PC-3 (cell line): ENCODE results near the gene TMED6.

Source experiments
- EZH2 ChIP-seq: fragments of 300-600 bp; sonication (generic); IDR thresholded peaks from one replicate; pipeline ENCODE4 v1.6.1; 2017; ENCODE audit warnings: antibody characterized with exemption, mild to moderate bottlenecking, low read length; ENCODE audit not compliant: unreplicated experiment
- EZH2phosphoT487 ChIP-seq: fragments of 300-600 bp; sonication (generic); IDR thresholded peaks from 2 replicates; pipeline ENCODE4 v1.6.1; 2018; ENCODE audit warnings: mild to moderate bottlenecking, antibody characterized with exemption, low read length, borderline replicate concordance
- TF ChIP-seq, protein P1 (sequence below): fragments of 300-600 bp; sonication (generic); conservative IDR thresholded peaks from 2 replicates; pipeline ENCODE4 v1.5.1; 2017; ENCODE audit warnings: antibody characterized with exemption, low read depth, mild to moderate bottlenecking, low read length

DNA sequence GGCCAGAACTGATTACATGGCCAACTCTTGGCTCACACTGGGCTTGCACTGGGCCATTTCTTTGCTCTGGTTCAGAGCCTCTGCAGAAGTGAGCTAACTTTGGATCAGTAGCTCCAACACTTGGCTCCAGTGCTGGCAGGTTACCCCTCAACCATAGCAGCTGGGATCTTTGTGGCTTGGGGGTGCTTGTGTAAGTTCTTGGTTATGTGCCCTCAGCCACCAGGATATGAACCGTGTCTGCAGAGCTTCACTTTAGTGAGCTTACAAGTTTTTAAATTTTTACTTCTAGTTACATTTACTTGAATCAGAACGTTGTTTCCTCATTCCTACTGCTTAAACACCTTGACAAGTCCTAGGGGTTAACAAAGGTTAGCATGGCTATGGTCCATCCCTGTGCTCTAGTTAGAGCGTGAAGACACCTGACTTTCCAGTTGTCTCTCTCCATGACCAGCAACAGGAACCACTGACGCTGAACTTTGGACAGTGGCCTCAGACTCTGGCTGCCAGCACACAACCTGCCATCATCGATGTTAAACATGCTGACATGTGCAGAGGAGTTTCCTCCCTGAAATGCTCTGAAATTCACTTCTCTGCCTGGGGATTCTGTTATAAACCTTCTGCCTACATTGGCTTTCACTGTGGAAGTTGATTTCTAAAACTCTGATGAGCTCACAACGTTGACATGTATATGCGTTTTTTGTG lies 25.3 kb downstream of the TMED6 start:
- TF ChIP-seq, protein P1, sequence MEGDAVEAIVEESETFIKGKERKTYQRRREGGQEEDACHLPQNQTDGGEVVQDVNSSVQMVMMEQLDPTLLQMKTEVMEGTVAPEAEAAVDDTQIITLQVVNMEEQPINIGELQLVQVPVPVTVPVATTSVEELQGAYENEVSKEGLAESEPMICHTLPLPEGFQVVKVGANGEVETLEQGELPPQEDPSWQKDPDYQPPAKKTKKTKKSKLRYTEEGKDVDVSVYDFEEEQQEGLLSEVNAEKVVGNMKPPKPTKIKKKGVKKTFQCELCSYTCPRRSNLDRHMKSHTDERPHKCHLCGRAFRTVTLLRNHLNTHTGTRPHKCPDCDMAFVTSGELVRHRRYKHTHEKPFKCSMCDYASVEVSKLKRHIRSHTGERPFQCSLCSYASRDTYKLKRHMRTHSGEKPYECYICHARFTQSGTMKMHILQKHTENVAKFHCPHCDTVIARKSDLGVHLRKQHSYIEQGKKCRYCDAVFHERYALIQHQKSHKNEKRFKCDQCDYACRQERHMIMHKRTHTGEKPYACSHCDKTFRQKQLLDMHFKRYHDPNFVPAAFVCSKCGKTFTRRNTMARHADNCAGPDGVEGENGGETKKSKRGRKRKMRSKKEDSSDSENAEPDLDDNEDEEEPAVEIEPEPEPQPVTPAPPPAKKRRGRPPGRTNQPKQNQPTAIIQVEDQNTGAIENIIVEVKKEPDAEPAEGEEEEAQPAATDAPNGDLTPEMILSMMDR = no peak
- TF ChIP-seq EZH2phosphoT487 (no peak), EZH2 (no peak)
